NT2/D1 (cell line): ENCODE data around the gene ARHGAP12.

Source experiments
- YY1 ChIP-seq: IDR thresholded peaks from 2 replicates; pipeline ENCODE4 v1.6.1; 2011; ENCODE audit not compliant: insufficient read length, insufficient read depth
- ZNF274 ChIP-seq: IDR thresholded peaks from 2 replicates; pipeline ENCODE4 v1.6.1; 2011; ENCODE audit warnings: mild to moderate bottlenecking, low read depth, low read length

- no peak for TF ChIP-seq YY1
- no peak for TF ChIP-seq ZNF274
These were observed 75.0 kb downstream of the ARHGAP12 start for GRCh38 chr10:31853629-31854028.
